NB4 (cell line): ENCODE measurements around the gene ZNF253.

Experiments used
- CTCF ChIP-seq: IDR thresholded peaks from one replicate; pipeline ENCODE4 v1.5.1; 2012; ENCODE audit warnings: low read depth, low read length
- POLR2A ChIP-seq: IDR thresholded peaks from 2 replicates; pipeline ENCODE4 v1.6.1; 2011; ENCODE audit warnings: mild to moderate bottlenecking; ENCODE audit not compliant: insufficient read length; ENCODE audit errors: extremely low read depth

GRCh38 chr19:19849056-19849455 lies 16.6 kb upstream of the ZNF253 start:
- TF ChIP-seq CTCF (no peak), POLR2A (no peak)
